ENCODE results near the gene FPR2. TPM values are rescaled to one million over a fixed set of nuclear protein-coding genes. Genes with fewer than 3 reads are reported as not detected.

FPR2 gene
- total RNA-seq, 4 donors from 2014 or later = 0.26 to 1.00 TPM; not detected in 2

GRCh38 chr19:51721905-51722304 lies 39.1 kb upstream of the FPR2 start:
- no peak for TF ChIP-seq POLR2A (IDR thresholded peaks at IDR 0.05)
- no peak for TF ChIP-seq CTCF (IDR thresholded peaks at IDR 0.05 in 4 of 5, conservative IDR thresholded peaks at IDR 0.05 in 1 of 5)

GRCh38 chr19:51722492-51722891 lies 38.5 kb upstream of the FPR2 start:
- no peak overlapping the region for H3K4me3 ChIP-seq
- peaks cover 20 to 43% (median 24%) of the 10 kb centered on the region in 3 donors for H3K27me3 ChIP-seq
- DNase-seq (no peak), ATAC-seq (no peak)
- intact Hi-C loops (cut with DNase I; ENCODE audit: low total_unique reads) = no loop called here
- no peaks in the 10 kb centered on the region for H3K9me3 ChIP-seq
- TF ChIP-seq POLR2A (IDR thresholded peaks at IDR 0.05) = no peak
- TF ChIP-seq CTCF (IDR thresholded peaks at IDR 0.05 in 4 of 5, conservative IDR thresholded peaks at IDR 0.05 in 1 of 5) = no peak
- H3K4me1 ChIP-seq = no peaks in the 10 kb centered on the region
- H3K27ac ChIP-seq = no peak overlapping the region
- H3K36me3 ChIP-seq = no peaks in the 10 kb centered on the region
- in situ Hi-C loops (cut with MboI; ENCODE audit: low sequenced_read_pairs in 4 of 4) = no loop called here

More at GRCh38 chr19:51721905-51722304, 39.1 kb upstream of the FPR2 start:
- H3K27ac ChIP-seq = no peak overlapping the region
- H3K4me1 ChIP-seq = no peaks in the 10 kb centered on the region
- in situ Hi-C loops (cut with MboI; ENCODE audit: low sequenced_read_pairs in 4 of 4) = no loop called here
- H3K27me3 ChIP-seq = peaks cover 18 to 39% (median 25%) of the 10 kb centered on the region in 3 donors
- no peaks in the 10 kb centered on the region for H3K36me3 ChIP-seq
- intact Hi-C loops (cut with DNase I; ENCODE audit: low total_unique reads) = no loop called here
- H3K9me3 ChIP-seq = no peaks in the 10 kb centered on the region
- no peak overlapping the region for H3K4me3 ChIP-seq
- ATAC-seq (no peak), DNase-seq (no peak)

- Histone ChIP-seq H3K36me3 (no peaks in the 10 kb centered on the region), H3K4me1 (no peaks in the 10 kb centered on the region), H3K27ac (no peak overlapping the region), H3K9me3 (no peaks in the 10 kb centered on the region), H3K4me3 (no peak overlapping the region), H3K27me3 (peaks cover 10 to 36% (median 16%) of the 10 kb centered on the region in 3 donors)
- TF ChIP-seq POLR2A (IDR thresholded peaks at IDR 0.05) (no peak), CTCF (IDR thresholded peaks at IDR 0.05 in 4 of 5, conservative IDR thresholded peaks at IDR 0.05 in 1 of 5) (no peak)
- intact Hi-C loops (cut with DNase I; ENCODE audit: low total_unique reads) (no loop called here), in situ Hi-C loops (cut with MboI; ENCODE audit: low sequenced_read_pairs in 4 of 4) (no loop called here)
- ATAC-seq = no peak
- no peak for DNase-seq
Measured at GRCh38 chr19:51724543-51724942, 36.4 kb upstream of the FPR2 start.

- H3K4me1 ChIP-seq = no peaks in the 10 kb centered on the region
- ATAC-seq (no peak), DNase-seq (no peak)
- H3K27me3 ChIP-seq = peaks cover 0 to 24% (median 13%) of the 10 kb centered on the region in 3 donors
- intact Hi-C loops (cut with DNase I; ENCODE audit: low total_unique reads) (no loop called here), in situ Hi-C loops (cut with MboI; ENCODE audit: low sequenced_read_pairs in 4 of 4) (no loop called here)
- no peak overlapping the region for H3K4me3 ChIP-seq
- no peaks in the 10 kb centered on the region for H3K36me3 ChIP-seq
- TF ChIP-seq CTCF (IDR thresholded peaks at IDR 0.05 in 4 of 5, conservative IDR thresholded peaks at IDR 0.05 in 1 of 5) (no peak), POLR2A (IDR thresholded peaks at IDR 0.05) (no peak)
- H3K27ac ChIP-seq = no peak overlapping the region
- no peaks in the 10 kb centered on the region for H3K9me3 ChIP-seq
Measured at GRCh38 chr19:51726049-51726448, 34.9 kb upstream of the FPR2 start.

GRCh38 chr19:51727349-51727880 lies 33.6 kb upstream of the FPR2 start:
- H3K36me3 ChIP-seq = no peaks in the 10 kb centered on the region
- intact Hi-C loops (cut with DNase I; ENCODE audit: low total_unique reads) = no loop called here
- H3K27ac ChIP-seq = no peak overlapping the region
- H3K27me3 ChIP-seq = peaks cover 0 to 23% (median 7%) of the 10 kb centered on the region in 3 donors
- no peaks in the 10 kb centered on the region for H3K9me3 ChIP-seq
- DNase-seq (no peak), ATAC-seq (no peak)
- TF ChIP-seq CTCF (IDR thresholded peaks at IDR 0.05 in 4 of 5, conservative IDR thresholded peaks at IDR 0.05 in 1 of 5) = no peak
- no peak for TF ChIP-seq POLR2A (IDR thresholded peaks at IDR 0.05)
- H3K4me1 ChIP-seq = no peaks in the 10 kb centered on the region
- in situ Hi-C loops (cut with MboI; ENCODE audit: low sequenced_read_pairs in 4 of 4) = no loop called here
- H3K4me3 ChIP-seq = no peak overlapping the region
